HL-60 (cell line): ENCODE results near the gene ABCC8.

Experiments
- DNase-seq, 2 experiments: peaks; one replicate each; pipeline ENCODE4 v3.0.0-alpha.2; 2010 to 2020; ENCODE audit warnings: low read depth in 1 of 2, low spot score in 1 of 2
- H3K27ac ChIP-seq: fragments of 250-450 bp; sonication (Bioruptor Pico); replicated peaks from 2 replicates; pipeline ENCODE4 v1.5.1; 2020; ENCODE audit warnings: mild to moderate bottlenecking, moderate library complexity
- H3K27me3 ChIP-seq: fragments of 250-450 bp; sonication (Bioruptor Pico); 2 replicates; pipeline ENCODE4 v1.5.1; 2021; ENCODE audit warnings: mild to moderate bottlenecking, moderate library complexity; ENCODE audit not compliant: insufficient read depth, poor library complexity, severe bottlenecking
- H3K4me3 ChIP-seq: replicated peaks from 2 replicates; pipeline ENCODE4 v1.5.1; 2011; ENCODE audit warnings: mild to moderate bottlenecking, control low read depth, low read length; ENCODE audit not compliant: insufficient read depth
- GABPA ChIP-seq: IDR thresholded peaks from 2 replicates; pipeline ENCODE4 v1.6.1; 2012; ENCODE audit warnings: low read depth
- POLR2AphosphoS5 ChIP-seq: IDR thresholded peaks from 2 replicates; pipeline ENCODE4 v1.6.1; 2012; ENCODE audit warnings: low read depth
- SPI1 ChIP-seq: IDR thresholded peaks from 2 replicates; pipeline ENCODE4 v1.6.1; 2012; ENCODE audit warnings: low read depth, mild to moderate bottlenecking, borderline replicate concordance
- TF ChIP-seq, protein P1 (sequence below): IDR thresholded peaks from 2 replicates; pipeline ENCODE4 v1.6.1; 2012; ENCODE audit warnings: low read depth; ENCODE audit not compliant: insufficient replicate concordance
- TF ChIP-seq, protein P2 (sequence below): IDR thresholded peaks from one replicate; pipeline ENCODE4 v1.5.1; 2011; ENCODE audit warnings: low read length, control low read depth, inconsistent platforms; ENCODE audit not compliant: insufficient read depth

ABCC8 gene

DNA sequence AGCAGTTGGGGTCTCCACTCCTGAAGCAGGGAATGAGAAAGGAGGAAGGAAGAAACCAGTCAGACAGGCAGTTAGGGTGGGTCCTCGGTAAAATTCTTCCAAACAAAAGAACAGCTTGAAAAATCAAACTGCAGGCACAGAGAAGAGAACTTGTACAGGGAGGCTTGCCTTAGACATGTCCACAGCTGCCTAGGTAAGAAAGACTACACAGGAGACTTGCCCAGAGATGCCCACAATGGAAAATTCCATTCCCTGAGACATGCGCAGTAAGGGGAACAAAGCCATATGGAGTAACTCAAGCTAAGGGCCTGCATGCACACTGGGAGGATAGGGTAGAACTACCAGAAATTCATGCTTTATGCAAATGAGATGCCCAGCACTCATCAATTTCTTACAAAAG is 98.0 kb downstream of the ABCC8 start:
- H3K27me3 ChIP-seq, result no peaks in the 10 kb centered on the region
- DNase-seq, result no peak
- no peak overlapping the region for H3K27ac ChIP-seq
- no peak overlapping the region for H3K4me3 ChIP-seq
- no peak for TF ChIP-seq GABPA

DNA sequence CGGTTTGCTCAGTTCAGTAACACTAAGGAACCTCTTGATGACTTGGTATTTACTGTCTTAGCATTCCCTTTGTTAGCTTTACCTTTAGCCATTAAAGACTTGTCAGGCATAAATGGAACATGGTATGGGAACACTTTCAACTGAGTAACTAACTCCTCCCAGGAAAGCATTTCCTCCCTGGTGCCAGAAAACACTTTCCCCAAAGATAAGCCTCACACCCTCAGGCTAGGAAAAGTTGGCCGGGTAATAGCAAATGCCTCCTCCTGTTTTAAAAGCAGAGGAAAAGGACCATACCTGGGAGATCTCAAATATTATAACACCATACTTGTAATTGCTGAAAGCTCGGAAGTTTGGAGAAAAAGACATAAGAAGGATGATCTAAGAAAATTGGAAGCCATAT is 100.2 kb downstream of the ABCC8 start:
- Histone ChIP-seq H3K4me3 (no peak overlapping the region), H3K27me3 (no peaks in the 10 kb centered on the region), H3K27ac (no peak overlapping the region)
- no peak for DNase-seq
- TF ChIP-seq, protein P1, sequence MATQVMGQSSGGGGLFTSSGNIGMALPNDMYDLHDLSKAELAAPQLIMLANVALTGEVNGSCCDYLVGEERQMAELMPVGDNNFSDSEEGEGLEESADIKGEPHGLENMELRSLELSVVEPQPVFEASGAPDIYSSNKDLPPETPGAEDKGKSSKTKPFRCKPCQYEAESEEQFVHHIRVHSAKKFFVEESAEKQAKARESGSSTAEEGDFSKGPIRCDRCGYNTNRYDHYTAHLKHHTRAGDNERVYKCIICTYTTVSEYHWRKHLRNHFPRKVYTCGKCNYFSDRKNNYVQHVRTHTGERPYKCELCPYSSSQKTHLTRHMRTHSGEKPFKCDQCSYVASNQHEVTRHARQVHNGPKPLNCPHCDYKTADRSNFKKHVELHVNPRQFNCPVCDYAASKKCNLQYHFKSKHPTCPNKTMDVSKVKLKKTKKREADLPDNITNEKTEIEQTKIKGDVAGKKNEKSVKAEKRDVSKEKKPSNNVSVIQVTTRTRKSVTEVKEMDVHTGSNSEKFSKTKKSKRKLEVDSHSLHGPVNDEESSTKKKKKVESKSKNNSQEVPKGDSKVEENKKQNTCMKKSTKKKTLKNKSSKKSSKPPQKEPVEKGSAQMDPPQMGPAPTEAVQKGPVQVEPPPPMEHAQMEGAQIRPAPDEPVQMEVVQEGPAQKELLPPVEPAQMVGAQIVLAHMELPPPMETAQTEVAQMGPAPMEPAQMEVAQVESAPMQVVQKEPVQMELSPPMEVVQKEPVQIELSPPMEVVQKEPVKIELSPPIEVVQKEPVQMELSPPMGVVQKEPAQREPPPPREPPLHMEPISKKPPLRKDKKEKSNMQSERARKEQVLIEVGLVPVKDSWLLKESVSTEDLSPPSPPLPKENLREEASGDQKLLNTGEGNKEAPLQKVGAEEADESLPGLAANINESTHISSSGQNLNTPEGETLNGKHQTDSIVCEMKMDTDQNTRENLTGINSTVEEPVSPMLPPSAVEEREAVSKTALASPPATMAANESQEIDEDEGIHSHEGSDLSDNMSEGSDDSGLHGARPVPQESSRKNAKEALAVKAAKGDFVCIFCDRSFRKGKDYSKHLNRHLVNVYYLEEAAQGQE, result no peak
- TF ChIP-seq SPI1, result no peak
- TF ChIP-seq POLR2AphosphoS5, result no peak
- no peak for TF ChIP-seq GABPA
- TF ChIP-seq, protein P2, sequence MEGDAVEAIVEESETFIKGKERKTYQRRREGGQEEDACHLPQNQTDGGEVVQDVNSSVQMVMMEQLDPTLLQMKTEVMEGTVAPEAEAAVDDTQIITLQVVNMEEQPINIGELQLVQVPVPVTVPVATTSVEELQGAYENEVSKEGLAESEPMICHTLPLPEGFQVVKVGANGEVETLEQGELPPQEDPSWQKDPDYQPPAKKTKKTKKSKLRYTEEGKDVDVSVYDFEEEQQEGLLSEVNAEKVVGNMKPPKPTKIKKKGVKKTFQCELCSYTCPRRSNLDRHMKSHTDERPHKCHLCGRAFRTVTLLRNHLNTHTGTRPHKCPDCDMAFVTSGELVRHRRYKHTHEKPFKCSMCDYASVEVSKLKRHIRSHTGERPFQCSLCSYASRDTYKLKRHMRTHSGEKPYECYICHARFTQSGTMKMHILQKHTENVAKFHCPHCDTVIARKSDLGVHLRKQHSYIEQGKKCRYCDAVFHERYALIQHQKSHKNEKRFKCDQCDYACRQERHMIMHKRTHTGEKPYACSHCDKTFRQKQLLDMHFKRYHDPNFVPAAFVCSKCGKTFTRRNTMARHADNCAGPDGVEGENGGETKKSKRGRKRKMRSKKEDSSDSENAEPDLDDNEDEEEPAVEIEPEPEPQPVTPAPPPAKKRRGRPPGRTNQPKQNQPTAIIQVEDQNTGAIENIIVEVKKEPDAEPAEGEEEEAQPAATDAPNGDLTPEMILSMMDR, result no peak

DNA sequence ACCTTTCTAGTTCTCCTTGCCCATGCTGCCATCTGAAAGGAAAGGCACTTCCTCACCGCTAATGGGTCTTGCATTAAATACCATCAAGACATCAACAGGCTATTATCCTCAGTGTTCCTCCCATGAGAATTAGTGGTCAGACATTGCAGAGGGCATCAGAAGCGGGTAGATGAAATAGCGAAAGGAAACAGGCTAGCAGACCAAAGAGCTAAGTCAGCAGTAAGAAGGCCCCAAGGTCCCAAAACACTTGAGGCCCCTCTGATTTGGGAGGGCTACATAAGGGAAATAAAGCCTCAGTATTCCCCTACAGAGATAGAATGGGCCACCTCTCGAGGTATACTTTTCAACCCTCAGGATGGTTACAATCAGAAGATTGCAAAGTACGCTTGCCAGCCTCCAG is 101.1 kb downstream of the ABCC8 start:
- H3K27ac ChIP-seq, result no peak overlapping the region
- no peaks in the 10 kb centered on the region for H3K27me3 ChIP-seq
- no peak for TF ChIP-seq GABPA
- TF ChIP-seq, protein P2, result no peak
- TF ChIP-seq, protein P1, result no peak
- TF ChIP-seq SPI1, result no peak
- TF ChIP-seq POLR2AphosphoS5, result no peak
- no peak for DNase-seq
- H3K4me3 ChIP-seq, result no peak overlapping the region

DNA sequence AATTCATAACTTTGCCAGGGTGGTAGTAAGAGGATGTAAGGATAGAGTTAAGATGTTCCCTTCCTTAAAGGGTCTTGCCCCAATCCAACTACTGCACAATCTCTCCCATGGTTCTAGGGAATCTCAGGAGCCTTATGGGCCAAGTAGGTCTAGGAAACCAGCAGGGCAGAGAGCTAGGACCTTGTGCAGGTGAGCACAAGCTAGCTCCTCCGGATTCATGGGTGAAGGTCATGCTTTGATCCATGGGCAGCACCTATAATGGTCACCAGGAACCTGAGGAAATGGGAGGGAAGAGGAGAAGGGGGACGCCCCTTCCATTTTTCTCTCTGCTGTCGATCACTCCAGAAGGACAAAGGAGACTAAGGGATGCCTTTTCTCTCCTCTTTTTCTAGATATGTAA is 105.0 kb downstream of the ABCC8 start:
- Histone ChIP-seq H3K27ac (no peak overlapping the region), H3K27me3 (no peaks in the 10 kb centered on the region), H3K4me3 (no peak overlapping the region)
- no peak for DNase-seq
- TF ChIP-seq GABPA (no peak), POLR2AphosphoS5 (no peak), SPI1 (no peak)
- TF ChIP-seq, protein P2, result no peak
- TF ChIP-seq, protein P1, result no peak
